HG03442 (cell line): ENCODE results near the gene ARSI.

Experiments used
- ATAC-seq: cut with Tn5 transposase; IDR thresholded peaks from one replicate; pipeline ENCODE4 v1.9.1; 2021; ENCODE audit warnings: mild to moderate bottlenecking, moderate library complexity; ENCODE audit not compliant: unreplicated experiment

ARSI gene

DNA sequence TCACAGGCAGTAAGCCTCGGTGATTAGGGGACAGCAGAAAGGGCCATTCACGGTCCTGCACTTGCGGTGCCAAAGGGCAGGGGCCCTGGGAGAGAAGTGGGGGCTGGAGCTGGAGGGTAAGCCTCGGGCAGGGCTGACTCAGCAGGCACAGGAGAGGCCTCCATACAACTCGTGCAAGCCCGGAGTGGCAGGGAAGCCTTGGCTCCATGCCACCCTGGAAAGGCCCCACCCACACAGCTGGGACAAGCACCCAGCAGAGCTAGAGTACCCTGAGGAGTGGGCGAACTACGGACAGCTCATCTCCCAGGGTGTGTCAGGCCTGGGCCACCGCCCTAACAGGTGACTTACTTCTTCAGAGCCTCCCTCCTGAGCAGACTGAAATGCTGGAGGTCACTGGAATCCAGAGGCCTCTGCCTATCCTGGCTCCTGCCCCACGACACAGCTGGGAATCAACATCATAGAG is 7.5 kb downstream of the ARSI start:
- ATAC-seq, result no peak

DNA sequence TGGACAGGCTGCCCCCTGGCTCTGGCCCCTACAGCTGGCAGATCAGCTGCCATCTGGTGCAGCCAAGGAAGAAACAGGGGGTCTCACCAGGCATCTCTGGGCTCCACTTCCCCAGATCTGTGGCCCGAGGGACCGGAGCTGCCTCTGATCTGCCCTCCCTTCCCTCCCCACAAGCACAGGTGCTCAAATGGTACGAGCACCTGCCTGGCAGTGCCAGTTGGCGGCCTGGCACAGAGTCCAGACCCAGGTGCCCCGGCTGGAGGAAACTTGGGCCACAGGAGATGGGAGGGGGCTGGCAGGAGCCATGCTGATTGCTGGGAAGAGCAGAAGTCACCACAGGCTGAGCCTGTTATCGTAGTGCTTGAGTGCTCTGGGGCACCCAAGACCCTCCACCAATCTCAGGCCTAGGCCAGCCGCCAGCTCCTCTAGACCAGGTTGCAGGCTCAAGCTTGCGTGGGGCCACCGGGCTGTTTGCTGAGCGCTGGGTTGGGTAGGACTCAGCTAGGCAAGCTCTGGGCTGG is 8.1 kb downstream of the ARSI start:
- ATAC-seq, result no peak

DNA sequence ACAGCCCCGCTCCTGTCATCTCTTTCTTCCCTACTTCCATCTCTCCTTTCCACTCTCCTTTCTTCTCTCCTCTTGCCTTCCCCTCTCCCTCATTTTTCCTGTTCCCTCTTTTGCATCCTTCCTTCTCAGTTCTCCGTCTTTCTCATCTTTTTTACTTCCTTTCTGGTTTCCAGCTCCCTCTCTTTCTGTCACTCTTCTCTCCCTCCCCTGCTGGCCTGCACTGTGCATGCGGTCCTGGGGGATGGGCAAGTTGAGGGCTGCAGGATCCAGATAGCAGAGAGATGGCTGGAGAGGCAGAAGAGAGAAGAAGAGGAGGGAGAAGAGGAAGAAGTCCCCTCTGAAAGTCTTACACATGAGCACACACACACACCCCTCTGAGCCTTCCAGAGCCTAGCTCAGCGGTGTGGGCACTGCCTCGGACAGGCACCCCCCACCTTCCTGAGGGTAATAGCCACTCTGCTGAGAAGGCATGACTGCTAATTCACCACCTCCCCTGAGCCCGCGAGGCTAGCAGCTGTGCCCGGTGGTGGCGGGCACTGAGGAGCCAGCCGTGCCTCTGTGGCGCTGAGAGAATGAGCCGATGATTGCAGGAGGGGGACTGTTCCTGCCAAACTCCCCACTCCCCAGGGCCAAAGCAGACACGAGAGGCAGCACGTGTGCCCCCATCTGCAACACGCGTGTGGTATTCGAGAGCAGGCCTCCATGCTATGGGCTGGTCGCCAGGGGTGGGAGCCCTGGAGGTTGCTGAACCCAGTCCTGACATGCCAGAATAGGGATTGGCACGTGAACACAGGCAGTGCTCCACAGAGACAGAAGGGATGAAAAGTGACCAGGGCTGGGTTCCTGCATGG is 9.4 kb downstream of the ARSI start:
- ATAC-seq, result no peak

DNA sequence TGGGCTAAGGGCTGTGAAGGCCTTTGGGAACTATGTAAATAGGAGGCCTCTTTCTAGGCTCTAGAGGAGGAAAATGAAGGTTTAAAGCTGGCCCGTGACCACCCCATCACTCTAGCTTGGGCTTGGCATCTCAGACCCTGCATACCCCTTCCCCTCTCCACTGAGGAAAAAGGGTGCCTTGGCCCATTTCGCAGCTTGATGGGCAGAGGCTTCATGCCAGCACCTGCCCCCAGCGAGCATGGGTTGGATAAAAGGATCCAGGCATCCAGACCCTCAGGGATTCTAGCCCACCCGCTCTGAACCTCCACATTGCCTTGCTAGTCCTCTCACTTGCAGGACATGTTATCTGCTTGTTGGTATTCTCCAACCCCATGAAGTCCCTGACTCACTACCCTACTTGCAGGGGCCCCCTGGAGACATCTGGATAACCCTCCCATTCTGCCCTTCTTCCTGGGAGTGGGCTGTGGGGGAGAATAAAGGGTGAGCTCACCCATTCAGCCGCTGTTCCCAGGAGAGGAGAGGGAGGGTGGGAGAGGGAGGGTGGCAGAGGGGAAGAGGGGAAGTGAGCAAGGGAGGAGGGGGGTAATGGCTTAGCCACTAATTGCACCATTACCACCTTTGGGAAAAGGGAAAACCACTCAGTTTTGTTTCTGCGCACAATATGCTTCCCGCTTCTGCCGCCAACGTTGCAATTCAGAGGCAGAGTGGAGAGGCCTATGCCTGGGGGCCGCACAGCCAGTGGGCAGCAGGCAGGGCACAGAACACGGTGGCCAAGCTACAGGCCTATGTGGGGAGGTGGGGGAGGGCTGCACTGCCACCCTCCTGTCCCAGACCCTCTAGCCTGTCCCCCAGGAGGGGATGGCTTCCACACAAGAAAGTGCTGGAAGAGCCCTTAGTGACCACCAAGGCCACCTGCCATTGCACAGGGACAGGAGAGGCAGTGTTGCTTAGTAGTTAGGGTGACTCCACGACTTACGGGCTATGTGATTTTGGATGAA is 11.0 kb downstream of the ARSI start:
- ATAC-seq, result no peak

DNA sequence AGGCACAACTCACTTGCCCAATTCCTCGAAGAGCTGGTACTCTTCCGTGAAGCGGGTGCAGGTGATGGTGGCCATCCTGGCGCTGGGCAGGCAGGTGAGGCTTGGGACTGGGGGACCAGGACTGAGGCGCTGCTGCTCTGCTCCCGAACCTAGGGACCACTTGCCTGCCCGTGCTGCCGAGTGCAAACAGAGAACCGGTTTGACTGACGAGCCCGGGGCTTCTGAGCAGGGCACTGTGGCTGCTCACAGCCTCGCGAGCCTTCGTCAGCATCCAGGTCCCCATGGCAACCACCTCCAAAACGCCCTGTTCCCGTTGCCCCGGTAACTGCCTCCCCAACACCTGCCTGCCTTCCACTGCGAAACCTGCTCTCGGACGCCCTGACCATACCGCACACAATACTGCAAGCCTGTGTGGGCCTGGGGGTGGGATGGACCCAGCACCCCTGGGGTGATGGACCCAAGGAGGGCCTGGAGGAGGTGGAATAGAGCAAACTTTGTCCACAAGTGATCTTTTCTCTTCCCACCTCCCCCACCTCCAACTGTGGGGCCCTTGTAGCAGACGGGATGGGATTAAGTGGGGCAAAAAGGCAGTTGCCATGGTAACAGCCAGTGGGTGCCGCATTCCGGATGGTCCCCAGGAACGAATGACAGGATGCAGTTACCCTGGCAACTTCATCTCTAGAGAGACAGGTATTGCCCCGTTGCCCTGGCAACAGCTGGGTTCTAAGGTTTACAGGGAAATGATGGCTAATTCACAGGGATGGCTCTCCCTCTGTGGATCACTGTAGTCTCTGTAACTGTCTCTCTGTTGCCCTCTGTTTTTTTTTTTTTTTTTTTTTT is 12.9 kb downstream of the ARSI start, which contains the start of gene CAMK2A:
Gene CAMK2A (minus strand): TSS at position 223 of the 840 bp plus-strand sequence. CDS start 148 bp downstream, at position 75.
- no peak for ATAC-seq

DNA sequence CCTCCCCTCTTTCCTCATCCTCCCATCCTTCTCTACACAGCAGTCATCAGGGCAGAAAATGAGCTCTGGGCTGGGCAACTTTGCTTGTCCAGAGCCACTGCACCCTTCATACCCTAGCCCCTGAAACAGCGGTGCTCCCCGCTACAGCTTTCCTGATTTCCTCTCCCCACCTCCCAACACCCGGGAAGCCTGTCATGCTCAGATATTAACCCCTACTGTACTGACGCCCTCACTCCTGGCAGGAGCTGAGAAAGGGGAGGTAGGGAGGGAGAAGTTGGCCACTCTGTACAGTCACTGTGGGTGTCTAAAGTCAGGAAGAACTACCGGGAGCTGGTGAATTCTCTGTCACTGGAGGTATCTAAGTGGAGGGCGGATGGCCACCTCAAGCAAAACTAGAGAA is 13.9 kb downstream of the ARSI start:
- no peak for ATAC-seq

DNA sequence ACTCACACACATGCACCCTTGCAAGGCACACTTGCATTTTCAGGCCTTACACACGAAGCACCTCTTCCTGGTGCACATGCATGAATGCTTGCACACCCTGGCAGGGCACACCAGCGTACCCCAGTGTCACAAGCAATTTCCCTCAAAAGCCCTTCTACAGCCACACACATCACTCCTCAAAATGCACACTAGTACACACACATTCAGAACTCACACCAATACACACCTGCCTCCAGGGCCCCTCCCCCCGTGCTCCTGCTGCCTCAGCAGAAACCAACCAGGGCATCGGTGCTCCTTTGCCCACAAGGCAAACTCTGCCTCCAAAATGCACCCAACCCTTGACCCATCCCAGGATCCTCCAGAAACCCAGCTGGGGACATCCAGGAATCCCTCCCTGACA is 14.3 kb downstream of the ARSI start:
- no peak for ATAC-seq

DNA sequence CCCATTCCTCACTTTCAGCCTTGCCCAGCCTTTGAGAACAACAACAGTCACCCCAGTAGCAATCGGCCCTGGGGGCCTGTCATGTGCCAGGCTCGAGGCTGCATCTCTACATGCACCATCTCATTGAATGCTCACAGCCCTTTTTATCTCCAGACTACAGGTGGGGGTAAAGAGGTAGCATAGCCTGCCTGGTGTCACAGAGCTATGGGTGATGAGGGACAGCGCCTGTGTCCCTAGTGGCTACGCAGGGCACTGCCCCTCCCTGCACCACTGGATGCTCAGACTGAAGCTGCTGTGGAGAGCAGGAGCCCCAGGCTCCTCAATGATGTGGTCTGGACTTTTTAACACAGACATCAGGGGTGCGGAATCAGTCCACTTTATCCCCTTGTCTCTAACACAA is 15.9 kb downstream of the ARSI start:
- ATAC-seq, result no peak

DNA sequence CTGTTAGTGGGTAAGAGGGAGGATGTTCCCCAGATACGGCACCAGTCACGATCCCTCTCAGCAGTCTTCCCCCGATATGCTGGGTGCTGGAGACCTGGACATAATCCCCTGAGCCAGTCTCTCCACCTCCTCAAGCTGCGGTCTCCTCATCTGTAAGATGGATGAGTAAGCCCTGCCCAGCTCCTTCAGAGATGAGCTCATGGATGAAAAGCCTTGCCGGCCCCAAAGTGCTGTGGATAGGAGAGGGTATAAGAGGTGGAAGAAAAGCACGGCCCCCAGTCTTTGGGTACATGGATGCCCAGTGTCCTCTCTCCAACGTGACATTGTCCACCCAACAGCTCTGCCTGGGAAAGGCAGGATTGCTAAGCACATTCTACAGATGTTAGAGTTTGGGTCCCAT is 17.6 kb downstream of the ARSI start:
- ATAC-seq, result no peak

DNA sequence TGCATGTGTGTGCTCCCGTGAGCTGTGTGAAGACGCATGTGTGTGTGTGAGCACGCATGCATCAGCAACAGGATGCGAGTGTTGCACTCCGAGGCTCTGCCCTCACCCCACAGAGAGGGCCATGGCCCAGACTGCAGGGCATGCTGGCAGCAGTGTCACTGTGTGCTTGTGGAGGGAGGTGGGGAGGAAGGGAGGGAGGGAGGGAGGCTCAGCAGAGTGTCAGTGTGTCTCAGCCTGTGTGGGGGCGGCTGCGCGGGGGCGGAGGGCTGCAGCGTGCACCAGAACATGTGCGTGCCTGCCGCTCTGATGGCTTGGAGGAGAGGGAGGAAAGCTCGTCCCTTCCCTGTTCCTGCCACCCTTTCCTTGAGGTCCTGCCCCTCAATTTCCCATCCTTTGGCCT is 18.4 kb downstream of the ARSI start:
- ATAC-seq, result no peak

DNA sequence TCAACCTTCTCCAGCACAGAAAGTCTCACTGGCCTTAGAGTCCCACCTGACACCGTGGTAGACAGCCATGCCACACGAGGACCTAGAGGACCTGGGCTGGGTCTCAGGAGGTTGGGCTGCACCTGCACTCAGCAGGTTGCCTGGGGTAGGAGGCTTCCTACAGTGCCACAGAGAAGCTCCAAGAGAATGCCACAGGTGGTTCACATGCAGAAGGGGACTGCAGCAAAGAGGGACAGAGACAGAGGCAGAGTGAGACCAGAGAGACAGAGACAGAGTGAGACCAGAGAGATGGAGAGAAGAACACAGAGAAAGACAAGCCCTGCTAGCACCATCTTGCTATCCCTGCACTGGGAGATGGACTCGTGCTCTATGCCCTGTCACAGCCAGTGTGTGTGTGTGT is 18.8 kb downstream of the ARSI start:
- ATAC-seq, result no peak

DNA sequence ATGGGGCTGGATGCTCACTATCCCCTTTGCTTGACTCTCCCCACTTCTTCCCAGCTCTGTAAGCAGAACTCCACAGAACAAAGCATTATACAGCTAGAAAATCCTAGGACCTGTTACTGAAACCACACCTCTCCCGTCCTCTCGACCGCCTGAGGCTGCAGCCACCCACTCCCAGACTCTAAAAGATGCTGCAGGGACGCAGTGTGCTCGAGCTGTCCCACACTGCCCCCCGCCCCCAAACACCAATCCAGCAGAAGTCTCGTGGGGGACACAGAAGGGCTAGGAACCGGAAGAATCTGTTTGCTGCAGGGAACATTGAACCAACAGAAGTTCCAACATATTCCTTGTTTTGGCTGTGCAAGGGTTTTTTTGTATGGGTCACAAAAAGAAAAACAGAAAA is 20.7 kb downstream of the ARSI start:
- no peak for ATAC-seq

DNA sequence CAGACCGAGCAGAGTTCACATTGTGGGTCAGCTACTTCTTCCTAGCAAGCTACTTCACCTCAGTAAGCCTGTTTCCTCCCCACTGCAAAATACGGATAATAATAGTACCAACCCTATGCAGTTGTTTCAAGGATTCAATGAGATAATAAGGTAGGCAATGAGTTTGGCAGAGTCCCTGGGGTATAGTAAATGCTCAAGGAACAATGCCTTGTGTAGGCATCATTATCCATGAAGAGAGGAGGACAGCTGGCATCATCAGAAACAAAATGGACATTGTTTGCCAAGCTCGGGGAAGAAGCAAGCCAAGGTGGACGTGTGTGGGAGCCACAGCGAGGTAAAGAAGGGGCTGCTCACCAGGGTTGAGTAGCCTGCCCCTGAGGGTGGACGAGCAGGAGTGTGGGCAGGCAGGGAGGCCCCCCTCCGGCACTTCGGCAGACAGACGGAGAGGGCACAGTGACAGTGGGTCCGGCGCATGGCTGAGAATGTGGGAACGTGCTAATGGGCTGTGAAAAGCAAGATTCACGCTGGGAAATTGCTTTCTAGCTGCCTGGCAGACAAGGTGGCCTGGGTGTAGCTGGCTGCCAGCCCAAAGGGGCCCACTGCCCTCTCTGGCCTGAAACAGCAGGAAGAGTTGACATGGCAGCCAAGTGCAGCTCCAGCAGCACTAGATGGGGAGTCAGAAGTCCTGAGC is 23.2 kb downstream of the ARSI start:
- ATAC-seq, result no peak

DNA sequence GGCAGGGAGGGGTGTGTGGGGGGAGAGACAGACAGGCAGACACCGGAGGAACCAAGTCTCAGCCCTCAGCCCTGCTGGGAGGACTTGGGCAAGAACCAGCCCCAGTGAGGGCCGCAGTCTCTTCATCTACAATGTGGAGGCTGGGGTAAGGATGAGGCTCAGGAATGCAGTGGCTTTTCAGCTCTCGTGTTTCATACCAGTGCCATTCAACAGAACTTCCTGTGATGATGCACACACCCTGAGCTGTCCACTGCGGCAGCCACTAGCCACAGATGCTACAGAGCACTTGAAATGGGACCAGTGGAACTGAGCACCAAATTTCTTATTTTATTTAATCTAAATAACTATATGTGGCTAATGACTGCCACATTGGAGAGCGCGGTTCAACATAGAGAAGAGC is 23.8 kb downstream of the ARSI start:
- no peak for ATAC-seq

DNA sequence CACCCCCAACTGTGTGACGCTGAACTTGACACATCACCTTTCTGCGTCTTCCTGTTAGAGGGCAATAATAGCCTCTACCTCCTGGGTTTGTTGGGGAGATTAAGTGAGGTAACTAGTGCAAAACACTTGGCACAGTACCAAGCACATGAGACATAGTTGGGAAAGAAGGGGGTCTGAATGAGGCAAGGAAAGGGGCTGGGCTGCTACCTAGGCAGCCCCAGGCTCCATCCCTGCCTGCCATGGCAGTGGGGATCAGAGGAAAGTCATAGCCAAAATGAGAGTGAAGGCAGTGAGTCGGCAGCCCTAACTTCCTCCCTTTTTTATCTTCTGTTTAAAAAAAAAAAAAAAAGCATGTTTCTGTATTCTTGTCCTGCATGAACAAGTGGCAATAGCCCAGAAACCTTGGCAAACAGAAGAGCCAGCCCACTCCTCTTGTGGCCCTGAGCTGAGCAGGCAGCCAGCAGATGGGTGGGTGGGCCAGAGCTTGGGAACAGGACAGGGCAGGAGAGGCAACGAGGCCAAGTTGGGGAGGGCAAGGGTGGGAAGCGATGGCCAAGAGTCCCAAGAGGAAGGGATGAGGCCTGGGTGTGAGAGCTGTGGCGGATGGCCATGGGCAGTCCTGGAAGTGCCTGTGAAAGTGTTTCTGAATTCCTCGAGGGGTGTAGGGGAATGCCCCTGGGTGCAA is 24.5 kb downstream of the ARSI start:
- ATAC-seq, result no peak

DNA sequence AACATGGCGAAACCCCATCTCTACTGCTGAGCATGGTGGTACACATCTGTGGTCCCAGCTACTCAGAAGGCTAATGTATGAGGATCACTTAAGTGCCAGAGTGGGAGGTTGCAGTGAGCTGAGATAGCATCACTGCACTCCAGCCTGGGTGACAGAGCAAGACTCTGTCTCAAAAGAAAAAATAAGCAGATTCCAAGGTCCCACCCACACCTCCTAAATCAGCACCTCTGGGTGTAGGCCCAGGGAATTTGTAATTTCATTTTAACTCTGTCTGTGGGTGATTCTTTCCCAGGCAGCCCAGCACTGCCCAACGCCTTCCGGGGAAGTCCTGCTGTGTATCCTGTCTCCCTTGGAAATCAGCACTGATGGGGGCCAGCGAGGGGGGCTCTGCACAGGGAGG is 25.7 kb downstream of the ARSI start:
- ATAC-seq, result no peak

DNA sequence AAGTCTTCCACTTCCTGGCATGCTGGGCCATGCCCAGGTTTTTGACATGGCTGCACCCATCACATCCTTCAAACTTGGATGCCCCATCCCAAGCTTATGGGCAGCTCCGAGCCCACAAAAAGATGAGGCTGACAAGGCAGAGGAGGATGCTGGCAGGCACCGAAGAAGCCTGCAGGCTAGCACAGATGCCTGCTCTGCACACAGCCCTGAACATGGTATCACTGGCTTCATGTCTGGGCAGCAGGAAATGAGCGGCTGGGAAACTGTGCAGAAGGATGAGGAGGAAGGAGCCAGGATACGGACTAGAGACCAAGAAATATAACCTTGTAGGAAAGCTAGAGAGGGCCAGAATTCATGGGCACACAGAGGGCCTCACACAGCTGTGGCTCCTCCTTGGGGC is 27.9 kb downstream of the ARSI start:
- no peak for ATAC-seq

DNA sequence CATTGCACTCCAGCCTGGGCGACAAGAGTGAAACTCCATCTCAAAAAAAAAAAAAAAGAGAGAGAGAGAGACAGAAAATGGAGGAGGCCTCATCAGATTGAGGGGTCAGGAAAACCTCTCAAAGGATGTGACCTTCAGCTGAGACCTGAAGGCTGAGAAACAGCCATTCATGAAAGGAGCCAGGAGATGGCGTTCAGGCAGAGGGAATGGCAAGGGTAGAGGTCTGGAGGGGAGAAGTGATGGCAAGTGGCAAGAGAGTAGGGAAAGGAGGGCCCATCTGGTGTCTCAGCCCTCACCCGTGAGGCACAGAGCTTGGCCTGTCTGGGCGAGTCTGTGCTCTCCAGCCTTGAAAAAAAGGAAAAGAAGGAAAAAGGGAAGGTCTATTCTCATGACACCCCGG is 30.2 kb downstream of the ARSI start:
- no peak for ATAC-seq

DNA sequence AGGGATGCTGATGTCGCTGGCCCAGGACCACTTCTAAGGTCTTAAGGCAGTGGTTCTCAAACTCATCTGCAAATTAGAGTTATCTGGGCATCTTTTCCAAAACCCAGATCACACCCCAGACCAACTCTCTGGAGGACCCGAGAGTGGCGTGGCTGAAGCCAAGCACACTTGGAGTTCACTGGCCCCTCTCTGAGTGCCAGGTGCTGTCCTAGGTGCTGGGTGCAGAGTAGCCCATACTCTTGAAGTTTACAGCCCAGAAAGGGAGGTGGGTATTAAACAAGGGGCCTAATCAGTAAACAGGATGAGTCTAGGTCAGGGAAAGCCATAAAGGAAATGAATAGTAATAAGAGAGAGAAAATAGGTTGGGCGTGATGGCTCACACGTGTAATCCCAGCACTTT is 30.8 kb downstream of the ARSI start:
- no peak for ATAC-seq
